ENCODE measurements around the gene CPZ. TPM values are rescaled to one million over a fixed set of nuclear protein-coding genes. Genes with fewer than 3 reads are reported as not detected.

CPZ gene
- total RNA-seq, 4 donors from 2014 or later = 0.75 to 6.1 TPM; not detected in 2

GRCh38 chr4:8568068-8568668 lies 24.4 kb upstream of the CPZ start:
- TF ChIP-seq CTCF (IDR thresholded peaks at IDR 0.05; ENCODE audit: low read depth) = no peak

- TF ChIP-seq CTCF (IDR thresholded peaks at IDR 0.05; ENCODE audit: low read depth) = no peak
These were observed 22.4 kb upstream of the CPZ start for GRCh38 chr4:8570201-8570600.

- TF ChIP-seq CTCF (IDR thresholded peaks at IDR 0.05; ENCODE audit: low read depth) = no peak
These were observed 20.6 kb upstream of the CPZ start for GRCh38 chr4:8571702-8572685.

- TF ChIP-seq CTCF (IDR thresholded peaks at IDR 0.05; ENCODE audit: low read depth) = no peak
These were observed 19.3 kb upstream of the CPZ start for GRCh38 chr4:8573266-8573665.

GRCh38 chr4:8574796-8575370 lies 17.7 kb upstream of the CPZ start:
- TF ChIP-seq CTCF (IDR thresholded peaks at IDR 0.05; ENCODE audit: low read depth) = no peak

- no peak for TF ChIP-seq CTCF (IDR thresholded peaks at IDR 0.05; ENCODE audit: low read depth)
These were observed 17.1 kb upstream of the CPZ start for GRCh38 chr4:8575457-8575856.

- TF ChIP-seq CTCF (IDR thresholded peaks at IDR 0.05; ENCODE audit: low read depth) = no peak
These were observed 15.5 kb upstream of the CPZ start for GRCh38 chr4:8577046-8577445.
